ENCODE measurements around the gene HNF4A. TPM values are rescaled to one million over a fixed set of nuclear protein-coding genes. Genes with fewer than 3 reads are reported as not detected.

Gene HNF4A
- total and polyA plus RNA-seq, 2 of the 13 experiments (the other 11 are each of a cell fraction or from before 2014, with no cell fraction given), result 80.9 to 169 TPM

DNA sequence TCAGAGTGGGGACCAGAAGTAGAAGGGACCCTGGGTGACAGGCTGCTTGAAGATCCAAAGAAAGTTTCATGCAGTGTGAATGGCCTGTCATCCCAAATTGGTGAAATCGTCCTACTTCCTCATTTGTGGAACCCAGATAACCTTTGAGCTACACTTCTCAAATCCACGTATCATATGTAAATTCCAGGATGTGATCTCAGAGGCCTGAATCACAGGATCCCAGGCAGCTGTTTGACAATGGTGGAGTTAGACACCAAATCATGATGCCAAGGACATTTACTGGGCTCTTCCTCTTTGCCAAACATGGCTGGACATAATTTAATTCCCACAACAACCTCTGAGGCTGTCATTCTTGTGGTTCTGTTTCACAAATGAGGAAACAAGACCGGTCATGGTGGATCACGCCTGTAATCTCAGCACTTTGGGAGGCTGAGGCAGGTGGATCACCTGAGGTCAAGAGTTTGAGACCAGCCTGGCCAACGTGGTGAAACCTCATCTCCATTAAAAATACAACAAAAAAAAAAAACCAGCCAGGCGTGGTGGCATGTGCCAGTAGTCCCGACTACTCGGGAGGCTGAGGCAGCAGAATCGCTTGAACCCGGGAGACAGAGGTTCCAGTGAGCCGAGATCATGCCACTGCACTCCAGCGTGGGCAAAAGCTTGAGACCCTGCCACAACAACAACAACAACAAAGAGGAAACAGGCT lies 80.3 kb downstream of the HNF4A start:
- ChIA-PET POLR2A (interaction anchor here (0.6 to 4.9 kb wide), 13 partner anchors 7 to 182 kb away, joined by 3 to 107 read pairs (median 7); no protein-coding TSS in a partner anchor), CTCF (ENCODE audit: low intra/inter-chr PET ratio, low total read pairs) (no interaction called here)
- DNase-seq (ENCODE audit: low spot score) (peak; percentile 90), FAIRE-seq (peak; percentile 59), ATAC-seq (peak; percentile 1; the same call in 2 of the 3 replicates)
- Histone ChIP-seq H3K4me3 (replicated peaks in 1 of 3; ENCODE audit: insufficient read depth in 1 of 3, low read depth in 2 of 3, low read length in 3 of 3) (no peak overlapping the region), H3K9me3 (ENCODE audit: low read length) (no peaks in the 10 kb centered on the region), H3K36me3 (replicated peaks in 1 of 2; ENCODE audit: control insufficient read depth in 1 of 2, insufficient read depth in 2 of 2, low read length in 2 of 2) (peaks cover 0 to under 1% of the 10 kb centered on the region in 2 experiments; a peak in 2 of 5 replicates), H3K9ac (ENCODE audit: insufficient read depth, low read depth, low read length) (no peak overlapping the region), H3K79me2 (ENCODE audit: insufficient read depth, low read length) (no peaks in the 10 kb centered on the region), H3K4me1 (ENCODE audit: insufficient read depth, low read length) (peaks cover 89% of the 10 kb centered on the region), H2AFZ (ENCODE audit: low read length) (peak overlapping the region; percentile 4), H3K4me2 (ENCODE audit: low read depth, low read length) (peak overlapping the region; percentile 36; the same call in 1 of the 2 replicates), H4K20me1 (ENCODE audit: insufficient read depth, low read length) (no peaks in the 10 kb centered on the region), H3K27ac (ENCODE audit: extremely low read length, insufficient read depth, low read length) (peak overlapping the region; percentile 33), H3K27me3 (ENCODE audit: control insufficient read depth in 1 of 2, insufficient read depth in 2 of 2, low read length in 2 of 2) (no peaks in the 10 kb centered on the region)
- intact Hi-C loops (cut with micrococcal nuclease; ENCODE audit: unreplicated experiment), result loop anchor here (2.0 kb wide), 3 partner anchors 25 to 41 kb away; no protein-coding TSS in a partner anchor
- in situ Hi-C loops (cut with HindIII; ENCODE audit: extremely low pct_ligation_motif_present, low pct_unique_long_range_greater_than_20kb), result no loop called here
- WGBS (ENCODE audit: low lambda C conversion rate), result 73% methylated on average over 12 of the region's 12 CpGs
- BruUV-seq (replicated peaks), result no TSS peak
- TF ChIP-seq, protein P1, sequence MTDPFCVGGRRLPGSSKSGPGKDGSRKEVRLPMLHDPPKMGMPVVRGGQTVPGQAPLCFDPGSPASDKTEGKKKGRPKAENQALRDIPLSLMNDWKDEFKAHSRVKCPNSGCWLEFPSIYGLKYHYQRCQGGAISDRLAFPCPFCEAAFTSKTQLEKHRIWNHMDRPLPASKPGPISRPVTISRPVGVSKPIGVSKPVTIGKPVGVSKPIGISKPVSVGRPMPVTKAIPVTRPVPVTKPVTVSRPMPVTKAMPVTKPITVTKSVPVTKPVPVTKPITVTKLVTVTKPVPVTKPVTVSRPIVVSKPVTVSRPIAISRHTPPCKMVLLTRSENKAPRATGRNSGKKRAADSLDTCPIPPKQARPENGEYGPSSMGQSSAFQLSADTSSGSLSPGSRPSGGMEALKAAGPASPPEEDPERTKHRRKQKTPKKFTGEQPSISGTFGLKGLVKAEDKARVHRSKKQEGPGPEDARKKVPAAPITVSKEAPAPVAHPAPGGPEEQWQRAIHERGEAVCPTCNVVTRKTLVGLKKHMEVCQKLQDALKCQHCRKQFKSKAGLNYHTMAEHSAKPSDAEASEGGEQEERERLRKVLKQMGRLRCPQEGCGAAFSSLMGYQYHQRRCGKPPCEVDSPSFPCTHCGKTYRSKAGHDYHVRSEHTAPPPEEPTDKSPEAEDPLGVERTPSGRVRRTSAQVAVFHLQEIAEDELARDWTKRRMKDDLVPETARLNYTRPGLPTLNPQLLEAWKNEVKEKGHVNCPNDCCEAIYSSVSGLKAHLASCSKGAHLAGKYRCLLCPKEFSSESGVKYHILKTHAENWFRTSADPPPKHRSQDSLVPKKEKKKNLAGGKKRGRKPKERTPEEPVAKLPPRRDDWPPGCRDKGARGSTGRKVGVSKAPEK (CRISPR knock-in tag; IDR thresholded peaks at IDR 0.05; ENCODE audit: borderline replicate concordance), result no peak
- TF ChIP-seq YY1 (IDR thresholded peaks at IDR 0.05; ENCODE audit: insufficient read depth, insufficient replicate concordance, low read depth, low read length) (peak; percentile 87), IKZF4 (CRISPR knock-in tag; IDR thresholded peaks at IDR 0.05; ENCODE audit: borderline replicate concordance, low read depth, not compliant biosample characterization) (peak; percentile 34), ZNF501 (CRISPR knock-in tag; IDR thresholded peaks at IDR 0.05) (peak; percentile 60; the same call in 1 of the 2 replicates), ZNF788 (CRISPR knock-in tag; IDR thresholded peaks at IDR 0.05; ENCODE audit: borderline replicate concordance) (0 out of 2 replicates have a peak, but pooled peaks have one; percentile 23), SOX5 (CRISPR knock-in tag; IDR thresholded peaks at IDR 0.05; ENCODE audit: borderline replicate concordance) (0 out of 2 replicates have a peak, but pooled peaks have one; percentile 27), THAP11 (CRISPR knock-in tag; IDR thresholded peaks at IDR 0.05) (0 out of 2 replicates have a peak, but pooled peaks have one; percentile 16), MIER2 (CRISPR knock-in tag; IDR thresholded peaks at IDR 0.05) (peak; percentile 59; the same call in 1 of the 2 replicates), PHF8 (CRISPR knock-in tag; IDR thresholded peaks at IDR 0.05) (peak; percentile 6; the same call in 1 of the 2 replicates)
- TF ChIP-seq, protein P2, sequence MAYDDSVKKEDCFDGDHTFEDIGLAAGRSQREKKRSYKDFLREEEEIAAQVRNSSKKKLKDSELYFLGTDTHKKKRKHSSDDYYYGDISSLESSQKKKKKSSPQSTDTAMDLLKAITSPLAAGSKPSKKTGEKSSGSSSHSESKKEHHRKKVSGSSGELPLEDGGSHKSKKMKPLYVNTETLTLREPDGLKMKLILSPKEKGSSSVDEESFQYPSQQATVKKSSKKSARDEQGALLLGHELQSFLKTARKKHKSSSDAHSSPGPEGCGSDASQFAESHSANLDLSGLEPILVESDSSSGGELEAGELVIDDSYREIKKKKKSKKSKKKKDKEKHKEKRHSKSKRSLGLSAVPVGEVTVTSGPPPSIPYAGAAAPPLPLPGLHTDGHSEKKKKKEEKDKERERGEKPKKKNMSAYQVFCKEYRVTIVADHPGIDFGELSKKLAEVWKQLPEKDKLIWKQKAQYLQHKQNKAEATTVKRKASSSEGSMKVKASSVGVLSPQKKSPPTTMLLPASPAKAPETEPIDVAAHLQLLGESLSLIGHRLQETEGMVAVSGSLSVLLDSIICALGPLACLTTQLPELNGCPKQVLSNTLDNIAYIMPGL (CRISPR knock-in tag; IDR thresholded peaks at IDR 0.05; ENCODE audit: borderline replicate concordance in 1 of 2, low read depth in 1 of 2), result no peak
- TF ChIP-seq, protein P3, sequence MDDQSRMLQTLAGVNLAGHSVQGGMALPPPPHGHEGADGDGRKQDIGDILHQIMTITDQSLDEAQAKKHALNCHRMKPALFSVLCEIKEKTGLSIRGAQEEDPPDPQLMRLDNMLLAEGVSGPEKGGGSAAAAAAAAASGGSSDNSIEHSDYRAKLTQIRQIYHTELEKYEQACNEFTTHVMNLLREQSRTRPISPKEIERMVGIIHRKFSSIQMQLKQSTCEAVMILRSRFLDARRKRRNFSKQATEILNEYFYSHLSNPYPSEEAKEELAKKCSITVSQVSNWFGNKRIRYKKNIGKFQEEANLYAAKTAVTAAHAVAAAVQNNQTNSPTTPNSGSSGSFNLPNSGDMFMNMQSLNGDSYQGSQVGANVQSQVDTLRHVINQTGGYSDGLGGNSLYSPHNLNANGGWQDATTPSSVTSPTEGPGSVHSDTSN (CRISPR knock-in tag; IDR thresholded peaks at IDR 0.05; ENCODE audit: borderline replicate concordance), result no peak
- TF ChIP-seq, protein P4, sequence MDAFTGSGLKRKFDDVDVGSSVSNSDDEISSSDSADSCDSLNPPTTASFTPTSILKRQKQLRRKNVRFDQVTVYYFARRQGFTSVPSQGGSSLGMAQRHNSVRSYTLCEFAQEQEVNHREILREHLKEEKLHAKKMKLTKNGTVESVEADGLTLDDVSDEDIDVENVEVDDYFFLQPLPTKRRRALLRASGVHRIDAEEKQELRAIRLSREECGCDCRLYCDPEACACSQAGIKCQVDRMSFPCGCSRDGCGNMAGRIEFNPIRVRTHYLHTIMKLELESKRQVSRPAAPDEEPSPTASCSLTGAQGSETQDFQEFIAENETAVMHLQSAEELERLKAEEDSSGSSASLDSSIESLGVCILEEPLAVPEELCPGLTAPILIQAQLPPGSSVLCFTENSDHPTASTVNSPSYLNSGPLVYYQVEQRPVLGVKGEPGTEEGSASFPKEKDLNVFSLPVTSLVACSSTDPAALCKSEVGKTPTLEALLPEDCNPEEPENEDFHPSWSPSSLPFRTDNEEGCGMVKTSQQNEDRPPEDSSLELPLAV (CRISPR knock-in tag; conservative IDR thresholded peaks at IDR 0.05; ENCODE audit: low read depth), result no peak
- TF ChIP-seq, protein P5, sequence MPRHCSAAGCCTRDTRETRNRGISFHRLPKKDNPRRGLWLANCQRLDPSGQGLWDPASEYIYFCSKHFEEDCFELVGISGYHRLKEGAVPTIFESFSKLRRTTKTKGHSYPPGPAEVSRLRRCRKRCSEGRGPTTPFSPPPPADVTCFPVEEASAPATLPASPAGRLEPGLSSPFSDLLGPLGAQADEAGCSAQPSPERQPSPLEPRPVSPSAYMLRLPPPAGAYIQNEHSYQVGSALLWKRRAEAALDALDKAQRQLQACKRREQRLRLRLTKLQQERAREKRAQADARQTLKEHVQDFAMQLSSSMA (CRISPR knock-in tag; IDR thresholded peaks at IDR 0.05), result no peak
